Measurements from ENCODE around the gene PRKACB. TPM values are rescaled to one million over a fixed set of nuclear protein-coding genes. Genes with fewer than 3 reads are reported as not detected.
"Not testable (repeated sequence)": the region's sequence is repeated elsewhere in the genome, so short reads cannot be mapped to it uniquely, and the experiment has no call there.

Gene PRKACB
- polyA plus RNA-seq, 12 donors, result 21.5 to 37.2 (median 29.2) TPM; not detected in 1

- no peak for DNase-seq
These were observed 120.9 kb downstream of the PRKACB start for GRCh38 chr1:84264961-84265360.

GRCh38 chr1:84265867-84266266 is 121.8 kb downstream of the PRKACB start:
- DNase-seq, result no peak

GRCh38 chr1:84266748-84267147 is 122.7 kb downstream of the PRKACB start:
- DNase-seq, result no peak

- DNase-seq, result no peak
These were observed 123.4 kb downstream of the PRKACB start for GRCh38 chr1:84267476-84267875.

GRCh38 chr1:84268346-84268745 is 124.3 kb downstream of the PRKACB start:
- DNase-seq, result no peak

- no peak for DNase-seq
These were observed 125.2 kb downstream of the PRKACB start for GRCh38 chr1:84269306-84269705.

- DNase-seq, result peak; percentile 20
These were observed 127.5 kb downstream of the PRKACB start for GRCh38 chr1:84271441-84272151.

- DNase-seq, result no peak
These were observed 128.3 kb downstream of the PRKACB start for GRCh38 chr1:84272401-84272800.

- peak; percentile 13 for DNase-seq
These were observed 133.4 kb downstream of the PRKACB start for GRCh38 chr1:84277343-84278059.

- no peak for DNase-seq
These were observed 134.8 kb downstream of the PRKACB start for GRCh38 chr1:84278905-84279304.

- DNase-seq, result no peak
These were observed 136.8 kb downstream of the PRKACB start for GRCh38 chr1:84280912-84281311.

- DNase-seq, result no peak
These were observed 138.8 kb downstream of the PRKACB start for GRCh38 chr1:84282780-84283333.

GRCh38 chr1:84283381-84283780 is 139.3 kb downstream of the PRKACB start:
- no peak for DNase-seq

- DNase-seq, result no peak
These were observed 142.0 kb downstream of the PRKACB start for GRCh38 chr1:84286071-84286470.

- not testable (repeated sequence) for DNase-seq
These were observed 143.3 kb downstream of the PRKACB start for GRCh38 chr1:84287389-84287788.

Other genes with a start within 250 kb of the PRKACB start
- gene TTLL7, start 145.1 kb upstream of the PRKACB start, polyA plus RNA-seq (ENCODE audit: insufficient read length in 12 of 12), result 10 to 100 TPM in 11 of 12 donors, not detected in 1; 18.8 to 58.8 (median 33.7) TPM
- gene SAMD13, start 157.4 kb downstream of the PRKACB start, polyA plus RNA-seq (ENCODE audit: insufficient read length in 12 of 12), result 10 to 100 TPM in 5 of 12 donors, 1 to 10 TPM in 5, not detected in 2; 4.6 to 11.6 (median 9.9) TPM